Stomach (tissue), 9 donors: ENCODE data around the gene SYT2. TPM values are rescaled to one million over a fixed set of nuclear protein-coding genes. Genes with fewer than 3 reads are reported as not detected.
"Not testable (repeated sequence)": the region's sequence is repeated elsewhere in the genome, so short reads cannot be mapped to it uniquely, and the experiment has no call there.

Experiments
- DNase-seq, 2 donors: peaks; one replicate each; pipeline versions ENCODE4 v3.0.0 to v3.0.0-alpha.2; 2013 to 2019
- H3K27ac ChIP-seq, 5 donors: fragments of 200-600 bp in 4 of 5; sonication (generic) in 4 of 5; one replicate each; pipeline ENCODE4 v1.5.1; 2013 to 2019; ENCODE audit warnings: mild to moderate bottlenecking in 1 of 5, moderate library complexity in 1 of 5
- H3K27me3 ChIP-seq, 3 donors: fragments of 200-600 bp; sonication (generic); one replicate each; pipeline ENCODE4 v1.5.1; 2017 to 2019; ENCODE audit warnings: mixed run types in 1 of 3
- H3K36me3 ChIP-seq, 4 donors: fragments of 200-600 bp; sonication (generic); 1 replicate in 3 of 4; 2 replicates in 1 of 4; pipeline ENCODE4 v1.5.1; 2016 to 2019
- H3K4me1 ChIP-seq, 4 donors: fragments of 200-600 bp; sonication (generic); one replicate each; pipeline ENCODE4 v1.5.1; 2016 to 2019
- H3K4me3 ChIP-seq, 4 donors: fragments of 200-600 bp; sonication (generic) in 3 of 4; one replicate each; pipeline ENCODE4 v1.5.1; 2016 to 2019; ENCODE audit warnings: mild to moderate bottlenecking in 1 of 4
- H3K9me3 ChIP-seq, 4 donors: fragments of 200-600 bp; sonication (generic); one replicate each; pipeline ENCODE4 v1.5.1; 2016 to 2019
- CTCF ChIP-seq, 7 experiments: fragments of 450-650 bp in 4 of 7; fragments of 200-600 bp in 3 of 7; sonication (generic) in 3 of 7; IDR thresholded peaks; one replicate each; pipeline ENCODE4 v1.5.1; 2016 to 2019; ENCODE audit warnings: antibody characterized with exemption in 7 of 7, control low read depth in 2 of 7, mild to moderate bottlenecking in 1 of 7
- EP300 ChIP-seq: sonication (generic); formaldehyde crosslinking; IDR thresholded peaks from one replicate; pipeline ENCODE4 v1.6.1; 2017; ENCODE audit warnings: antibody characterized with exemption
- POLR2A ChIP-seq, 4 donors: fragments of 450-650 bp; IDR thresholded peaks; one replicate each; pipeline ENCODE4 v1.6.1; 2016; ENCODE audit warnings: antibody characterized with exemption in 4 of 4, control low read depth in 2 of 4, mild to moderate bottlenecking in 1 of 4, moderate library complexity in 1 of 4
- POLR2AphosphoS5 ChIP-seq, 3 donors: sonication (generic); formaldehyde crosslinking; IDR thresholded peaks; one replicate each; pipeline ENCODE4 v1.6.1; 2016; ENCODE audit warnings: antibody characterized with exemption in 3 of 3
- WGBS, 5 donors: extraction: QIAGEN DNeasy Blood & Tissue Kit in 3 of 5; methylation state at CpG; one replicate each; pipeline versions ENCODE4 v1.1.5 to v1.1.7; 2013 to 2018; 5-methylcytosine and 5-hydroxymethylcytosine counted together
- intact Hi-C: fragments of 100-400 bp; cut with DNase I; formaldehyde crosslinking; loops from one replicate; pipeline ENCODE4 v1.15.1; 2023; ENCODE audit warnings: low total_unique reads
- polyA plus RNA-seq, 3 donors: library from polyadenylated mRNA; stranded (reverse); fragments of 200-250 nt; gene quantifications; one replicate each; pipeline ENCODE4 v1.2.3, GENCODE V29; 2013
- total RNA-seq, 5 donors: library from RNA; depleted of rRNA; stranded (reverse); fragments of >200 nt; gene quantifications; one replicate each; pipeline versions ENCODE4 v1.1.0 to v1.2.3, GENCODE V29; 2014 to 2016
- donor health status: healthy with polysubstance abuse.
- donor health status: Bipolar disorder and iron deficiency.
- donor health status: healthy.

The SYT2 gene
- total and polyA plus RNA-seq, 8 donors: 0.18 to 0.29 TPM; not detected in 6

- no peak for TF ChIP-seq POLR2A (IDR thresholded peaks at IDR 0.05)
- TF ChIP-seq CTCF (IDR thresholded peaks at IDR 0.05): no peak
- TF ChIP-seq POLR2AphosphoS5 (IDR thresholded peaks at IDR 0.05): no peak
- intact Hi-C loops: no loop called here
- DNase-seq: no peak
Measured at GRCh38 chr1:202624781-202625108, 85.5 kb downstream of the SYT2 start.

GRCh38 chr1:202624088-202624780 is 86.0 kb downstream of the SYT2 start:
- WGBS, 5 donors: 82 to 92% (median 89%) methylated on average over 7 of the region's 7 CpGs
- no peak for TF ChIP-seq POLR2AphosphoS5 (IDR thresholded peaks at IDR 0.05)
- peak in 1 of 4 donors; percentile 42 for TF ChIP-seq POLR2A (IDR thresholded peaks at IDR 0.05)
- Histone ChIP-seq H3K27ac (no peak overlapping the region), H3K4me1 (peaks cover 3 to 35% (median 16%) of the 10 kb centered on the region in 4 donors), H3K9me3 (no peaks in the 10 kb centered on the region), H3K27me3 (peaks cover 0 to 46% (median 0%) of the 10 kb centered on the region in 3 donors), H3K36me3 (no peaks in the 10 kb centered on the region), H3K4me3 (no peak overlapping the region)
- intact Hi-C loops: no loop called here
- no peak for DNase-seq

More at GRCh38 chr1:202624781-202625108, 85.5 kb downstream of the SYT2 start:
- peaks cover 0 to 30% (median 12%) of the 10 kb centered on the region in 4 donors for H3K4me1 ChIP-seq
- no peak overlapping the region for H3K4me3 ChIP-seq
- no peaks in the 10 kb centered on the region for H3K9me3 ChIP-seq
- H3K27ac ChIP-seq: no peak overlapping the region
- peaks cover 0 to 46% (median 0%) of the 10 kb centered on the region in 3 donors for H3K27me3 ChIP-seq
- 48 to 94% (median 70%) methylated on average over 1 of the region's 1 CpG for WGBS, 5 donors
- no peaks in the 10 kb centered on the region for H3K36me3 ChIP-seq

- Histone ChIP-seq H3K4me1 (peaks cover 8 to 35% (median 22%) of the 10 kb centered on the region in 4 donors), H3K27ac (peak overlapping the region in 1 of 5 donors; percentile 56), H3K27me3 (peaks cover 0 to 46% (median 0%) of the 10 kb centered on the region in 3 donors)
- H3K36me3 ChIP-seq, H3K4me3 ChIP-seq, DNase-seq, intact Hi-C loops, H3K9me3 ChIP-seq: not testable (repeated sequence)
- 53 to 84% (median 67%) methylated on average over 10 to 12 of the region's 12 CpGs for WGBS, 5 donors
Measured at GRCh38 chr1:202623476-202623875, 86.8 kb downstream of the SYT2 start.

- H3K4me1 ChIP-seq: peaks cover 9 to 38% (median 24%) of the 10 kb centered on the region in 4 donors
- DNase-seq: peak in 1 of 2 donors; percentile 58
- H3K27me3 ChIP-seq: peaks cover 0 to 42% (median 0%) of the 10 kb centered on the region in 3 donors
- H3K4me3 ChIP-seq: no peak overlapping the region
- TF ChIP-seq POLR2A (IDR thresholded peaks at IDR 0.05): no peak
- no peak for TF ChIP-seq CTCF (IDR thresholded peaks at IDR 0.05)
- no peak for TF ChIP-seq POLR2AphosphoS5 (IDR thresholded peaks at IDR 0.05)
- TF ChIP-seq EP300: no peak
- intact Hi-C loops: no loop called here
- no peaks in the 10 kb centered on the region for H3K9me3 ChIP-seq
- no peaks in the 10 kb centered on the region for H3K36me3 ChIP-seq
- WGBS, 5 donors: 57 to 76% (median 61%) methylated on average over 3 to 7 of the region's 7 CpGs
- peak overlapping the region in 1 of 5 donors; percentile 56 for H3K27ac ChIP-seq
Measured at GRCh38 chr1:202623075-202623474, 87.2 kb downstream of the SYT2 start.

- no peak overlapping the region for H3K4me3 ChIP-seq
- no peak overlapping the region for H3K27ac ChIP-seq
- TF ChIP-seq POLR2AphosphoS5 (IDR thresholded peaks at IDR 0.05) (no peak), EP300 (no peak), POLR2A (IDR thresholded peaks at IDR 0.05) (no peak), CTCF (IDR thresholded peaks at IDR 0.05) (no peak)
- WGBS, 5 donors: 87 to 94% (median 88%) methylated on average over 8 of the region's 8 CpGs
- peaks cover 0 to 36% (median 0%) of the 10 kb centered on the region in 3 donors for H3K27me3 ChIP-seq
- DNase-seq: no peak
- H3K36me3 ChIP-seq: no peaks in the 10 kb centered on the region
- peaks cover 9 to 45% (median 27%) of the 10 kb centered on the region in 4 donors for H3K4me1 ChIP-seq
- intact Hi-C loops: no loop called here
- H3K9me3 ChIP-seq: no peaks in the 10 kb centered on the region
Measured at GRCh38 chr1:202622388-202622787, 87.9 kb downstream of the SYT2 start.
